Activated CD4-positive, alpha-beta T cell treated with anti-CD3 and anti-CD28 coated beads for 36 hours (primary cell): Measurements from ENCODE around the gene MARCKSL1. TPM values are rescaled to one million over a fixed set of nuclear protein-coding genes. Genes with fewer than 3 reads are reported as not detected.
A peak's percentile ranks its signal among the peaks of the same experiment; 100 is the strongest.
"Not testable (repeated sequence)": the region's sequence is repeated elsewhere in the genome, so short reads cannot be mapped to it uniquely, and the experiment has no call there.

Experiments used
- ATAC-seq: fragments of 200-7000 bp; cut with Tn5 transposase; one replicate; pipeline ENCODE4 v1.10.0; 2021; ENCODE audit warnings: mild to moderate bottlenecking, moderate library complexity
- CTCF ChIA-PET: fragments of 350-600 bp; sonication (Branson Sonifier 250); formaldehyde crosslinking; loops from one replicate; lab custom pipeline; 2021; ENCODE audit warnings: antibody characterized with exemption; lab: Charles Lee
- POLR2A ChIA-PET: fragments of 350-600 bp; sonication (Branson Sonifier 250); formaldehyde crosslinking; loops from one replicate; lab custom pipeline; 2021; ENCODE audit warnings: antibody characterized with exemption, inconsistent platforms; lab: Charles Lee
- DNase-seq: peaks from one replicate; pipeline ENCODE4 v3.0.0-alpha.2; 2020
- H3K27ac Mint-ChIP-seq: one replicate; pipeline ENCODE4 v1.8.0; 2021; ENCODE audit warnings: mixed read lengths
- H3K27me3 Mint-ChIP-seq: one replicate; pipeline ENCODE4 v1.8.0; 2021; ENCODE audit warnings: mixed read lengths
- H3K36me3 Mint-ChIP-seq: one replicate; pipeline ENCODE4 v1.8.0; 2021; ENCODE audit warnings: low read depth, mixed read lengths
- H3K4me1 Mint-ChIP-seq: one replicate; pipeline ENCODE4 v1.8.0; 2021; ENCODE audit warnings: mixed read lengths
- H3K4me3 Mint-ChIP-seq: one replicate; pipeline ENCODE4 v1.8.0; 2021; ENCODE audit warnings: mild to moderate bottlenecking, moderate library complexity, mixed read lengths
- H3K9me3 Mint-ChIP-seq: one replicate; pipeline ENCODE4 v1.8.0; 2021; ENCODE audit warnings: low read depth, mixed read lengths
- intact Hi-C, 2 experiments: fragments of 100-400 bp; cut with DNase I in 1 of 2; cut with micrococcal nuclease in 1 of 2; formaldehyde crosslinking; loops; one replicate each; pipeline versions ENCODE4 v1.14.2 to v1.15.1; 2022 to 2024; cut with DNase I, micrococcal nuclease
- total RNA-seq, 2 experiments: library from RNA; stranded (reverse); gene quantifications; one replicate each; pipeline ENCODE4 v1.2.3, GENCODE V29; 2021

Gene MARCKSL1
- total RNA-seq, 2 experiments from 2014 or later: 27.0 to 29.3 TPM

GRCh38 chr1:32362474-32363313 is 26.7 kb upstream of the MARCKSL1 start, which contains the start of the genes FAM229A and TSSK3:
TSS of gene FAM229A (minus strand) at chr1:32362485. CDS start at chr1:32362091, 394 bp downstream.
TSS of gene TSSK3 (plus strand) at chr1:32362539. CDS start at chr1:32362702, 163 bp downstream.
- Mint-ChIP-seq H3K4me1 (peaks cover 18% of the 10 kb centered on the region), H3K27me3 (peaks cover 2% of the 10 kb centered on the region), H3K4me3 (no peak within 1 kb of the TSS), H3K9me3 (no peaks in the 10 kb centered on the region), H3K27ac (no peak within 1 kb of the TSS), H3K36me3 (peaks cover 12% of the 10 kb centered on the region)
- ChIA-PET POLR2A (no interaction called here), CTCF (interaction anchor here (1.1 to 3.3 kb wide), 2 partner anchors 10 to 146 kb away, joined by 3 to 16 read pairs; no protein-coding TSS in a partner anchor)
- no peak for DNase-seq
- intact Hi-C loops: no loop called here
- ATAC-seq: no peak

DNA sequence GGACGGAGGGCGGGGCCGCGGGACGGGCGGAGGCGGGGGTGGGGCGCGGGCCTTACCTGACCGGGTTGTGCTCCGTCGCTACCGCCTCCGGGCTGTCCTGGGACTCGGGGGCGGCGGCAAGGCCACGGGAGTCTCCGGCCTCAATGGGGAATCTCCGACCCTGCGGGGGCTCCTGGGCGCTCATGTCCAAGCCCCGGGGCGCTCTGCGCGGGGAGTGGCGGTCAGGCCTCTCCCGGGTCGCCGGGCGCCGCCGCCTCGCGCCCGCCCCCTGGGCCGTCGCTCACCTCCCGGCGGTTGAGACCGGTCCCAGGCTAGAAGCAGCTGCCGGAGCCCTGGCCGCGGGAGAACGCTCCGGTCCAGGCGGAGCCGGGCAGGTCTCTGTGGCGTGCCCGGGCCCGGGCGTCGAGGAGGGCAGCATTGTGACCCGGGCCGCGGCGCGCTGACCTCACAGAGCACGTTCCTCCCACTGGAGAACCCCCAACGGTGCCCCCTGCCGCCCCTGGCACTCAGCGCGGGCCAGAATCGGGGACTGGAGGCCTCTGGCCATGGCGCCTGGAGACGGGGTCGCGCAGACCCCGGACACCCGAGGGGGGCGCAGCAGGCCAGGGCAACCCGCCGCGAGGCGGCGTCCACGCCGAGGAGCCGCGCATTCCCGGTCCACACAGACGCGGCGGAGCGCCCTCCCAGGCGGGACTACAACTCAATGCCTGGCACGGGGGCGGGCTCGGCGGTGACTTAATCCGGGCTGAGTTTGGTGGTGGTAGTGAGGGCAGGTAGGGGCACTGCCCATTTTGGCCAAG is 25.8 kb upstream of the MARCKSL1 start:
- Mint-ChIP-seq H3K4me1 (peaks cover 18% of the 10 kb centered on the region), H3K9me3 (no peaks in the 10 kb centered on the region), H3K4me3 (no peak overlapping the region), H3K36me3 (peaks cover 12% of the 10 kb centered on the region), H3K27ac (no peak overlapping the region), H3K27me3 (peaks cover 2% of the 10 kb centered on the region)
- DNase-seq: peak; percentile 56
- CTCF ChIA-PET: interaction anchor here (1.1 kb wide), 1 partner anchor 145 kb away, joined by 3 read pairs; no protein-coding TSS in a partner anchor
- peak; percentile 49 for ATAC-seq
- POLR2A ChIA-PET: no interaction called here
- intact Hi-C loops: no loop called here

DNA sequence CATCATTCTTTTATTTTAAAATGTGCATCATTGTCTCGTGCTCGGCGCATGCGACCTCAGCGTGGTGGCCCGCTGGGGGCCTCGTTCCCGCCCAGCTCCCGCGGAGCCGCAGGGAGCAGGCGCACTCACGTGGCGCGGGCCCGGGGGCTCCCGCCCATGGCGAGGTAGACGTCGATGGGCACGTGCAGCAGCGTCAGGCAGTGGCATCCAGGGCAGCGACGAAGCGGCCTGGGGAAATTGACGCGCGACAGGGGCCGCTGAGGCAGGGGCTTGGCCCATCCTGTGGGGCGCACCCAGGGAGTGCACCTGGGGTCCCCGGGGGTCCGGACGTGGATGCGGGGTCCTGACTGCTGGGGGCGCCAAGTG is 25.3 kb upstream of the MARCKSL1 start:
- ChIA-PET CTCF (interaction anchor here (0.7 kb wide), 1 partner anchor 146 kb away, joined by 3 read pairs; no protein-coding TSS in a partner anchor), POLR2A (no interaction called here)
- Mint-ChIP-seq H3K27ac (no peak overlapping the region), H3K4me3 (no peak overlapping the region), H3K4me1 (peaks cover 18% of the 10 kb centered on the region), H3K27me3 (peaks cover 2% of the 10 kb centered on the region), H3K36me3 (peaks cover 12% of the 10 kb centered on the region), H3K9me3 (no peaks in the 10 kb centered on the region)
- DNase-seq: no peak
- ATAC-seq: no peak
- intact Hi-C loops: no loop called here

- intact Hi-C loops: loop anchor here in 1 of 2 experiments (5.0 kb wide), 1 partner anchor 156 kb away; the partner anchor contains the start of gene CCDC28B
- Mint-ChIP-seq H3K9me3 (no peaks in the 10 kb centered on the region), H3K4me3 (no peak overlapping the region), H3K27me3 (peaks cover 2% of the 10 kb centered on the region), H3K36me3 (peaks cover 9% of the 10 kb centered on the region), H3K27ac (no peak overlapping the region), H3K4me1 (peaks cover 18% of the 10 kb centered on the region)
- ATAC-seq (no peak), DNase-seq (no peak)
- ChIA-PET POLR2A (no interaction called here), CTCF (interaction anchor here (0.6 to 1.2 kb wide), 4 partner anchors 30 to 152 kb away, joined by 3 to 4 read pairs (median 4); no protein-coding TSS in a partner anchor)
Measured at GRCh38 chr1:32358435-32358834, 22.4 kb upstream of the MARCKSL1 start.

- DNase-seq: no peak
- Mint-ChIP-seq H3K27ac (no peak overlapping the region), H3K4me1 (peaks cover 18% of the 10 kb centered on the region), H3K36me3 (peaks cover 9% of the 10 kb centered on the region), H3K27me3 (peaks cover 2% of the 10 kb centered on the region), H3K4me3 (no peak overlapping the region), H3K9me3 (no peaks in the 10 kb centered on the region)
- CTCF ChIA-PET: interaction anchor here (0.6 to 1.2 kb wide), 3 partner anchors 21 to 151 kb away, joined by 3 to 4 read pairs (median 3); no protein-coding TSS in a partner anchor
- ATAC-seq: no peak
- intact Hi-C loops: loop anchor here in 1 of 2 experiments (5.0 kb wide), 1 partner anchor 155 kb away; the partner anchor contains the start of gene CCDC28B
- POLR2A ChIA-PET: no interaction called here
Measured at GRCh38 chr1:32357614-32358013, 21.6 kb upstream of the MARCKSL1 start.

DNA sequence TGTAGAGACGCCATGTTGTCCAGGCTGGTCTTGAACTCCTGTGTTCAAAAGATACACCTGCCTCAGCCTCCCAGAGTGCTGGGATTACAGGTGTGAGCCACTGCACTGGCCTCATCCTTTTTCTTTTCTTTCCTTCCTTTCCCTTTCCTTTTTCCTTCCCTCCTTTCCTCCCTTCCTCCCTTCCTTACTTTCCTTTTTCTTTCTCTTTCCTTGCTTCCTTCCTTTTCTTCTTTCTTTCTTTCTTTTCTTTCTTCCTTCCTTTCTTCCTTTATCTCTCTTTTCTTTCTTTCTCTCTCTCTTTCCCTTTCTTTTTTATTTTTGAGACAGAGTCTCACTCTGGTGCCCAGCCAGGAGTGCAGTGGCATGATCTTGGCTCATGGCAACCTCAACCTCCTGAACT is 20.4 kb upstream of the MARCKSL1 start:
- no peak overlapping the region for H3K27ac Mint-ChIP-seq
- H3K9me3 Mint-ChIP-seq: no peaks in the 10 kb centered on the region
- peaks cover 16% of the 10 kb centered on the region for H3K4me1 Mint-ChIP-seq
- no peak for ATAC-seq
- POLR2A ChIA-PET: no interaction called here
- no peak for DNase-seq
- CTCF ChIA-PET: interaction anchor here (1.2 kb wide), 1 partner anchor 11 kb away, joined by 4 read pairs; no protein-coding TSS in a partner anchor
- peaks cover 5% of the 10 kb centered on the region for H3K36me3 Mint-ChIP-seq
- peaks cover 2% of the 10 kb centered on the region for H3K27me3 Mint-ChIP-seq
- H3K4me3 Mint-ChIP-seq: no peak overlapping the region
- intact Hi-C loops: loop anchor here in 1 of 2 experiments (5.0 kb wide), 1 partner anchor 154 kb away; the partner anchor contains the start of gene CCDC28B

DNA sequence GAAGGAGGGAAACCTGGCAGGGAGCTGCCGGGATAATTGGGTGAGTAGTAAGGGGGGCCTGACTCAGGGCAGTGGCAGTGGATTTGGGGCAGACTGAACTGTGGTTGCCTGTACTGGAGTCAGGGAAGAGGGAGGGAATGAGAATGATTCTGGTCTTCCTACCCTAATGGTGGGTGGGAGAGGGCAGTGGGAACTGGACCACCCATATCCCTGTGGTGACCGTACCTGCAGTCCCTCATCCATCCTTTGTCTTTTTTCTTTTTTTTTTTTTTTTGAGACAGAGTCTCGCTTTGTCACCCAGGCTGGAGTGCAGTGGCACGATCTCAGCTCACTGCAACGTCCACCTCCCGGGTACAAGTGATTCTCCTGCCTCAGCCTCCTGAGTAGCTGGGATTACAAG is 19.7 kb upstream of the MARCKSL1 start:
- DNase-seq, H3K27me3 Mint-ChIP-seq, H3K9me3 Mint-ChIP-seq, H3K4me3 Mint-ChIP-seq, H3K27ac Mint-ChIP-seq, ATAC-seq, H3K36me3 Mint-ChIP-seq, POLR2A ChIA-PET: not testable (repeated sequence)
- H3K4me1 Mint-ChIP-seq: peaks cover 15% of the 10 kb centered on the region
- CTCF ChIA-PET: interaction anchor here (0.6 to 1.2 kb wide), 3 partner anchors 11 to 113 kb away, joined by 3 to 4 read pairs (median 4); no protein-coding TSS in a partner anchor
- intact Hi-C loops: loop anchor here in 1 of 2 experiments (5.0 kb wide), 1 partner anchor 153 kb away; the partner anchor contains the start of gene CCDC28B

DNA sequence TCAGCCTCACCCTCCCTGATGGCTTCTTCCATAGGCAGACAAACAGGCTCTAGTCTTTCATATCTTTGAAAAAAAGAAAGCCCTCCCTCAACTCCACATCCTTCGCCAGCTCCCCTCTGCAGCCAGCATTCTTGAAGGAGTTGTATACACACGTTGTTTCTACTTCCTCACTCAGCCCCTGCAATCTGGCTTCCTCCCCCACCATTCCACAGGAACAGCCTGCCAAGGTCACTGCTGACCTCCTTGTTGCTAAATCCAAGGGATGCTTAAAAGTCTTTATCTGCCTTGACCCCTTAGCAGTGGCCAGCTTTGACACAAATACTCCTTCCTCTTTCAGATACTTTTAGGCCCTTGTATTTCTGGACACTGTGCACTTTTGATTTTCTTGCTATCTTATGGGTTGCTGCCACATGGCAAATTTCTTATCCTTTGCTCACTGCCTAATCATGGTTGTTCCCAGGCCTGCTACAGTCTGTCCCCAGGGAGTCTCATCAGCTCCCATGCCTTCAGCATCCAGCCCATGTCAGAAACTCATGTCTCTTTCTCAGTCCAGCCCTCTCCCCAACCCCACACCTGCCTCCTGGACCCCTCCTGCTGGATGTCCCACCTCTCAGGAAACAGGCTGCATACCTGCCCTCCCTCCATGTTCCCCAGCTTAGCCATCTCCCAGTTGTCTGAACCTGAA is 18.0 kb upstream of the MARCKSL1 start:
- H3K4me3 Mint-ChIP-seq: no peak overlapping the region
- ATAC-seq (no peak), DNase-seq (no peak)
- H3K27ac Mint-ChIP-seq: no peak overlapping the region
- POLR2A ChIA-PET: interaction anchor here (1.6 kb wide), 1 partner anchor 40 kb away, joined by 6 read pairs; the partner anchor contains the start of gene BSDC1
- H3K4me1 Mint-ChIP-seq: peaks cover 18% of the 10 kb centered on the region
- peaks cover 2% of the 10 kb centered on the region for H3K9me3 Mint-ChIP-seq
- CTCF ChIA-PET: interaction anchor here (0.7 to 3.4 kb wide), 6 partner anchors 10 to 138 kb away, joined by 4 to 16 read pairs (median 7); partner anchors contain the start of gene MARCKSL1
- no peaks in the 10 kb centered on the region for H3K36me3 Mint-ChIP-seq
- intact Hi-C loops: no loop called here
- no peaks in the 10 kb centered on the region for H3K27me3 Mint-ChIP-seq

- Mint-ChIP-seq H3K4me3 (no peak overlapping the region), H3K9me3 (peaks cover 2% of the 10 kb centered on the region), H3K27ac (no peak overlapping the region), H3K36me3 (no peaks in the 10 kb centered on the region), H3K4me1 (peaks cover 20% of the 10 kb centered on the region), H3K27me3 (no peaks in the 10 kb centered on the region)
- ATAC-seq (no peak), DNase-seq (no peak)
- ChIA-PET CTCF (interaction anchor here (0.7 to 3.4 kb wide), 6 partner anchors 11 to 138 kb away, joined by 4 to 16 read pairs (median 7); partner anchors contain the start of gene MARCKSL1), POLR2A (interaction anchor here (1.6 kb wide), 1 partner anchor 41 kb away, joined by 6 read pairs; the partner anchor contains the start of gene BSDC1)
- intact Hi-C loops: no loop called here
Measured at GRCh38 chr1:32353431-32353830, 17.4 kb upstream of the MARCKSL1 start.

DNA sequence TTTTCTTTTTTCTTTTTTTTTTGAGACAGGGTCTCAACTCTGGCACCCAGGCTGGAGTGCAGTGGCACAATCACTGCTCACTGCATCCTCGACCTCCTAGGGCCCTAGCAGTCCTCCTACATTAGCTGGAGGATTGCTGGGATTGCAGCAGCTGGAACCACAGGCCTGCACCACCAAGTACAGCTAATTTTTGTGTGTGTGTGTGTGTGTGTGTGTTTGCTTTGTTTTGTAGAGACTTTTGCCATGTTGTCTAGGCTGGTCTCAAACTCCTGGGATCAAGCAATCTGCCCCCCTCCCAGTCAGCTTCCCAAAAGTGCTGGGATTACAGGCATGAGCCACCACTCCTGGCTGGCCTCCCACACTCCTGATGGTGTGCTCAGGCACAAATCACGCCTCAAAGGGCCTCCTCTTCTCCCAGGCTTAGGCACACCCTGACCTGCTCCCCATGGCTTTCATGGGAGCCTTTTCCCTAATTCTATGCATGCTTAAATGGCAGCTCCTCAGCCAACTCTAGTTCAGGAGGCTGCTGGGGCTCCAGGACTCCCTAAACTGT is 16.9 kb upstream of the MARCKSL1 start:
- Mint-ChIP-seq H3K27ac (no peak overlapping the region), H3K36me3 (no peaks in the 10 kb centered on the region), H3K4me1 (peaks cover 20% of the 10 kb centered on the region), H3K4me3 (no peak overlapping the region), H3K9me3 (peaks cover 2% of the 10 kb centered on the region), H3K27me3 (no peaks in the 10 kb centered on the region)
- ChIA-PET CTCF (interaction anchor here (0.6 to 3.4 kb wide), 8 partner anchors 11 to 165 kb away, joined by 3 to 16 read pairs (median 5); partner anchors contain the start of gene MARCKSL1), POLR2A (interaction anchor here (1.6 kb wide), 1 partner anchor 42 kb away, joined by 6 read pairs; the partner anchor contains the start of gene BSDC1)
- intact Hi-C loops: no loop called here
- DNase-seq (no peak), ATAC-seq (no peak)
